ENCODE results near the gene LHFPL3.

Gene LHFPL3

DNA sequence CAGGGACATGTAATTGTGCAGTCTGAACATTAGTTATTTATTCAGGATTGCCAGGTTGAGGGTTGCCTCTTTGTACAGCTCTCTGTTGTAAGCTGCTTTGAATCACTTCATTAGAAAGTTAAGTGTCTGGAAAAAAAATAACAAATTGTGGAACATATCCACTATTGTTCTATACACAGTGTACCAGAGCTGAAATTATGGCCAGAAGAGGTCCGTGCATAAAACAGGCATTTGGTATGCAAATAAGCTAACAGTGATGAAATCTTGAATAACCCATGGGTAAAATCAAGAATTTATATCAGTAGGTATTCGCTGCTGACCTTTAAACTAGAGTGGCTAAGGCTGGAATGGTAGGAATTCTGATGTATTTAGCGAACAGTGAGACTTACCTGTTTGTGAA, 152.1 kb downstream of the LHFPL3 start:
- H3K4me2 ChIP-seq (ENCODE audit: low read length) = no peak overlapping the region
- no peak overlapping the region for H2AFZ ChIP-seq (ENCODE audit: low read length)
- H3K79me2 ChIP-seq (ENCODE audit: insufficient read depth, low read length) = no peaks in the 10 kb centered on the region
- H4K20me1 ChIP-seq (ENCODE audit: insufficient read depth, low read length) = no peaks in the 10 kb centered on the region
- no peak overlapping the region for H3K9ac ChIP-seq (ENCODE audit: low read length)
- H3K9me2 ChIP-seq (ENCODE audit: low read depth, low read length) = no peaks in the 10 kb centered on the region
- H3K27ac ChIP-seq (ENCODE audit: low read depth, low read length, poor library complexity, severe bottlenecking) = no peak overlapping the region
- no peaks in the 10 kb centered on the region for H3F3A ChIP-seq (ENCODE audit: insufficient read depth, low read length)
- no peaks in the 10 kb centered on the region for H3K9me3 ChIP-seq (ENCODE audit: low read length)
- no peaks in the 10 kb centered on the region for H3K4me1 ChIP-seq (ENCODE audit: insufficient read depth, low read length, severe bottlenecking)
- no peak overlapping the region for H3K4me3 ChIP-seq (ENCODE audit: low read depth, low read length, poor library complexity, severe bottlenecking)
- no peaks in the 10 kb centered on the region for H3K36me3 ChIP-seq (ENCODE audit: insufficient read depth, low read length)
- H3K27me3 ChIP-seq (ENCODE audit: insufficient read depth, low read length) = no peaks in the 10 kb centered on the region
- TF ChIP-seq CTCF (IDR thresholded peaks at IDR 0.05; ENCODE audit: low read length) = no peak
- TF ChIP-seq EZH2 (IDR thresholded peaks at IDR 0.05; ENCODE audit: borderline replicate concordance, low read length) = no peak

DNA sequence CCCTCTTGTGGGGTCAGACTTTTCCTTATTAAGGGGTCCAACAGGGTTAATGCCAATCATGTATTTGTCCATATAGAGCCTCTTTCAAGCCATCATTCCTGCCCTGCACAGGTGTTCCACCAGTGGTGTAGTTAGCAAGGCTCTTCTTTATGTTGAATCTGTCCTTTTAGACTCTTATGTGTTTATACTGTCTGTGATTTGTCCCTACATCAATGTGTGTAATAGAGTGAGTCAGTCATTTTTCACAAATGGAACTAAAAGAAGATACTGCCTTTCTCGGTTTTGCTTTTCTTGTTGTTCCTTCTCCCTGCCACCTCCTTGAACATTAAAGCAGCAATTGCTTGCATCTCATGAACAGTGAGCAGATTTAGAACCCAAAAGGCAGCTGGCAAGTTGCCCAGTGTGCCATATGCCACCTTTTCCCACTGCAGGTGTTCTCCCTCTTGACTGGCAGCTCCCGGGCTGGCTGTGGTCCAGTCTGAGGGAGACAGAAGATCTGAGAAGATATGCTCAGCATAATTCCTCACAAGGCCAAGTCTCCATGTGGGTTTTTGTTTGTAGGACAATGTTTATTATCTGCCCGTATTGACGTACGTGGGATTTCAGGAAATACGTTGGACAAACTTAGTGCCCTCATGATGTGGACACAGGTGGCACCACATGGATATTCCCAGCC, 154.1 kb downstream of the LHFPL3 start:
- TF ChIP-seq CTCF (IDR thresholded peaks at IDR 0.05; ENCODE audit: low read length) (no peak), EZH2 (IDR thresholded peaks at IDR 0.05; ENCODE audit: borderline replicate concordance, low read length) (no peak)

GRCh38 chr7:104486931-104487330, 158.5 kb downstream of the LHFPL3 start:
- no peak overlapping the region for H3K9ac ChIP-seq (ENCODE audit: low read length)
- H3K9me3 ChIP-seq (ENCODE audit: low read length) = no peaks in the 10 kb centered on the region
- no peaks in the 10 kb centered on the region for H3K9me2 ChIP-seq (ENCODE audit: low read depth, low read length)
- H3K4me3 ChIP-seq (ENCODE audit: low read depth, low read length, poor library complexity, severe bottlenecking) = no peak overlapping the region
- H3K27me3 ChIP-seq (ENCODE audit: insufficient read depth, low read length) = no peaks in the 10 kb centered on the region
- no peaks in the 10 kb centered on the region for H3K36me3 ChIP-seq (ENCODE audit: insufficient read depth, low read length)
- H3K4me1 ChIP-seq (ENCODE audit: insufficient read depth, low read length, severe bottlenecking) = no peaks in the 10 kb centered on the region
- TF ChIP-seq CTCF (IDR thresholded peaks at IDR 0.05; ENCODE audit: low read length) = no peak
- TF ChIP-seq EZH2 (IDR thresholded peaks at IDR 0.05; ENCODE audit: borderline replicate concordance, low read length) = no peak
- H2AFZ ChIP-seq (ENCODE audit: low read length) = no peak overlapping the region
- no peaks in the 10 kb centered on the region for H4K20me1 ChIP-seq (ENCODE audit: insufficient read depth, low read length)
- H3F3A ChIP-seq (ENCODE audit: insufficient read depth, low read length) = no peaks in the 10 kb centered on the region
- H3K27ac ChIP-seq (ENCODE audit: low read depth, low read length, poor library complexity, severe bottlenecking) = no peak overlapping the region
- H3K79me2 ChIP-seq (ENCODE audit: insufficient read depth, low read length) = no peaks in the 10 kb centered on the region
- no peak overlapping the region for H3K4me2 ChIP-seq (ENCODE audit: low read length)

More for the DNA sequence above, 154.1 kb downstream of the LHFPL3 start:
- no peak overlapping the region for H3K4me2 ChIP-seq (ENCODE audit: low read length)
- H3K36me3 ChIP-seq (ENCODE audit: insufficient read depth, low read length) = no peaks in the 10 kb centered on the region
- no peaks in the 10 kb centered on the region for H3F3A ChIP-seq (ENCODE audit: insufficient read depth, low read length)
- no peaks in the 10 kb centered on the region for H3K79me2 ChIP-seq (ENCODE audit: insufficient read depth, low read length)
- no peaks in the 10 kb centered on the region for H4K20me1 ChIP-seq (ENCODE audit: insufficient read depth, low read length)
- no peak overlapping the region for H2AFZ ChIP-seq (ENCODE audit: low read length)
- no peak overlapping the region for H3K27ac ChIP-seq (ENCODE audit: low read depth, low read length, poor library complexity, severe bottlenecking)
- no peak overlapping the region for H3K4me3 ChIP-seq (ENCODE audit: low read depth, low read length, poor library complexity, severe bottlenecking)
- no peaks in the 10 kb centered on the region for H3K27me3 ChIP-seq (ENCODE audit: insufficient read depth, low read length)
- H3K9me3 ChIP-seq (ENCODE audit: low read length) = no peaks in the 10 kb centered on the region
- no peaks in the 10 kb centered on the region for H3K9me2 ChIP-seq (ENCODE audit: low read depth, low read length)
- no peak overlapping the region for H3K9ac ChIP-seq (ENCODE audit: low read length)
- H3K4me1 ChIP-seq (ENCODE audit: insufficient read depth, low read length, severe bottlenecking) = no peaks in the 10 kb centered on the region

Measured in OCI-LY1 (cell line).